ENCODE measurements around the gene MEOX2. TPM values are rescaled to one million over a fixed set of nuclear protein-coding genes. Genes with fewer than 3 reads are reported as not detected.

MEOX2 gene
- total RNA-seq, 4 donors from 2014 or later: 0.51 to 16.9 (median 5.7) TPM

DNA sequence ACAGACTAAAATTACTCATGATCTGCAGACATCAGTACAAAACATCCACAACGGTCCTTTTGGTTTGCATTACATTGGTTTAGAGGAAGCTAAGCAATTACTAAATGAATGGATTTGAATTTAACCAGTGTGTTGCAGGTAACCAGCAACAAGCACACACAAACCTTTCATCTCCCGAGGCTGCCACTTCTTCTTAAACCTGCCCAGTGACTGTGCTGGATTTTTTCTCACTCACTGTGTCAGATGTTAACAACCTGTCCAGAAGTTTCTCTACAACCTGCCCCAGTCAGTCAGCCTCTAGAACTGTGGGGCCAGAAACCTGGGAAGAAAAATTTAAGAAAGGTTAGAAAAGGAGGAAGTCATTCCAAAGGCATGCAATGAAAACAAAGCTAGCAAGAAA lies 2.4 kb upstream of the MEOX2 start:
- H3K9me3 ChIP-seq: no peaks in the 10 kb centered on the region
- H3K27ac ChIP-seq: peak overlapping the region in 1 of 2 donors; percentile 35
- intact Hi-C loops (cut with DNase I; ENCODE audit: low total_unique reads): no loop called here
- peaks cover 0 to 31% of the 10 kb centered on the region in 2 donors for H3K27me3 ChIP-seq
- TF ChIP-seq, protein P1, sequence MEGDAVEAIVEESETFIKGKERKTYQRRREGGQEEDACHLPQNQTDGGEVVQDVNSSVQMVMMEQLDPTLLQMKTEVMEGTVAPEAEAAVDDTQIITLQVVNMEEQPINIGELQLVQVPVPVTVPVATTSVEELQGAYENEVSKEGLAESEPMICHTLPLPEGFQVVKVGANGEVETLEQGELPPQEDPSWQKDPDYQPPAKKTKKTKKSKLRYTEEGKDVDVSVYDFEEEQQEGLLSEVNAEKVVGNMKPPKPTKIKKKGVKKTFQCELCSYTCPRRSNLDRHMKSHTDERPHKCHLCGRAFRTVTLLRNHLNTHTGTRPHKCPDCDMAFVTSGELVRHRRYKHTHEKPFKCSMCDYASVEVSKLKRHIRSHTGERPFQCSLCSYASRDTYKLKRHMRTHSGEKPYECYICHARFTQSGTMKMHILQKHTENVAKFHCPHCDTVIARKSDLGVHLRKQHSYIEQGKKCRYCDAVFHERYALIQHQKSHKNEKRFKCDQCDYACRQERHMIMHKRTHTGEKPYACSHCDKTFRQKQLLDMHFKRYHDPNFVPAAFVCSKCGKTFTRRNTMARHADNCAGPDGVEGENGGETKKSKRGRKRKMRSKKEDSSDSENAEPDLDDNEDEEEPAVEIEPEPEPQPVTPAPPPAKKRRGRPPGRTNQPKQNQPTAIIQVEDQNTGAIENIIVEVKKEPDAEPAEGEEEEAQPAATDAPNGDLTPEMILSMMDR (IDR thresholded peaks at IDR 0.05): no peak
- TF ChIP-seq POLR2A (IDR thresholded peaks at IDR 0.05): no peak
- H3K4me1 ChIP-seq: no peaks in the 10 kb centered on the region
- H3K36me3 ChIP-seq: no peaks in the 10 kb centered on the region
- H3K4me3 ChIP-seq: no peak overlapping the region
- DNase-seq: no peak

DNA sequence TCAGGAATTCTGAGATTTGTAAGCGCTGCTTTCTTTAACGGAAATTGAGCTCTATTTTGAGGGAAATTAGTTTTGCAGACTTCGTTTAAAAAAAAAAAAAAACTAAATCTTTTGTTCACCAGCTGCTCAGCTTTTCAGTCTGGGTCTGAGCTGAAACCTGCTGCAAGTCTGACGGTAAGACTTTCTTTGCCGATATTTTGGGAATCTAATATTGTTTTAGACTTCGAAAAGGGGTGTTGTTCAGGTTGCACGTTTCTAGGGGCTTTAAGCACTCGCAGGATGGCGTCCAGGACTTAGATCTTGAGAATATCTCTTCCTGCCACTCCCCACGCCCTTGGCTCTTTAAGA lies 1.8 kb upstream of the MEOX2 start:
- intact Hi-C loops (cut with DNase I; ENCODE audit: low total_unique reads): no loop called here
- Histone ChIP-seq H3K27me3 (peaks cover 0 to 31% of the 10 kb centered on the region in 2 donors), H3K4me1 (no peaks in the 10 kb centered on the region), H3K4me3 (no peak overlapping the region), H3K27ac (peak overlapping the region; percentile 35 to 85), H3K36me3 (no peaks in the 10 kb centered on the region), H3K9me3 (no peaks in the 10 kb centered on the region)
- no peak for DNase-seq
- TF ChIP-seq, protein P1 (IDR thresholded peaks at IDR 0.05): no peak
- no peak for TF ChIP-seq POLR2A (IDR thresholded peaks at IDR 0.05)

DNA sequence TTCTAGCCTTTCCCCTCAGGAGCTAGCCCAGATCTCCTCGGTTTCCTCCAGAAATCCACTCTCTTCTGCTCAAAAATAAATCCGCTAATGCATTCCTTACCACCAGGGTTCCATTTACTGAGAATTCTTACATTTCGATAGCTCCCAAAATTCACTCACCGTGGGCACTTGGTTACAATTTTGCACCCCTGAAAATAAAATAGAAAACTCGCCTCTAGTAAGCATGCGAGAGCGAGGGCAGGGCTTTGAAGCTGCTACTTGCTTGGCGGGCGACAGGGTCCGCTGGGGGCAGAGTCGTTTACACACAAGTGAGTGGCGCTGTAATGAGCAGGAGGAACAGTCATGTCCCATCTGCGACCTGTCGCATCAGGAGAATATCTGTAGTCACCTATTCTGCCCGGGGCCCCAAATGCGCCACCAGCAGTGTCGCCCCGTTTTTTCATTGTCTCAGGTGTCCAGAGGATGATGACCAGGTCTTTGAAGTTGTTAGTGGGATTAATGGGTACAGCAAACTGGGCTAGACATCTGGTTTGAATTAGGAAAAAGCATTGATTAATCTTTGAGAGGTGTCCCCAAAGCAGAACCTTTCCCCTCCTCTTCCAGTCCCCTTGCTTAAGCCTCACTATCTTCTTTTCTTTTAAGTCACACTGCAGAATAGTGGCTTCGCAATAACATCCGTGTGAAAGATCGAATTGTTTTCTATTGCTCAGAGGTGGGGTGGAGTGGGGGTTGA lies 1.2 kb upstream of the MEOX2 start:
- TF ChIP-seq, protein P1 (IDR thresholded peaks at IDR 0.05): no peak
- no peak for TF ChIP-seq POLR2A (IDR thresholded peaks at IDR 0.05)
- peak; percentile 18 to 27 for DNase-seq
- peak overlapping the region; percentile 85 to 86 for H3K27ac ChIP-seq
- no peaks in the 10 kb centered on the region for H3K36me3 ChIP-seq
- peaks cover 0 to 31% of the 10 kb centered on the region in 2 donors for H3K27me3 ChIP-seq
- peak overlapping the region in 1 of 2 donors; percentile 45 for H3K4me3 ChIP-seq
- intact Hi-C loops (cut with DNase I; ENCODE audit: low total_unique reads): no loop called here
- no peaks in the 10 kb centered on the region for H3K4me1 ChIP-seq
- H3K9me3 ChIP-seq: no peaks in the 10 kb centered on the region

DNA sequence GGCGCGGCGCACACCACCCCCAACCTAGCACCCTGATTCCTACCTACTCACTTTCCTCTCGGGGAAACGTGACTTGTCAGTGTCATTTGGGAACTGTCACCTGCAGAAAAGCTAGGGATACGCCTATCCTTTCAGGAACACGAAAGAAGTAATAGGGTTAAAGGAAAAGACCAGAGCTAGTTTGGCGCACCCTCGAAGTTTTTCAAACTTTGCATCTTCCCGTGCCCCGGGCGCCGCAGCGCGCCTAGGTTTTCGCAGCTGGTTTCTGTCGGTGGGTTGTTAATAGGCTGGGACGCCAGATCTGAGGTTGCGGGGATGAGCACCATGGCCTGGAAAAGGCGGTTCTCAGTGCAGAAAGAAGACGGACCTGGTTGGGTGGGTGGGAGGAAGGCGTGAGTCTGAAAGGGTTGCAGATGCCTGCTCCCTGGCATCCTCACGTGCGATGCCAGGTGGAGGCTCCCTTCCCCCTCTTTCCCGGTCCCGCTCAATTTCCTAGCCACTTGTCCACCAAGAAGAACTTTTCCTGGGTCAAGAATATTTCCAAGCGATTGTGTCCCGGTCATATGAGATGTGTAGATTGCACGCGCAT lies 568 bp upstream of the MEOX2 start:
- intact Hi-C loops (cut with DNase I; ENCODE audit: low total_unique reads): no loop called here
- peak in 1 of 2 donors; percentile 2 for TF ChIP-seq POLR2A (IDR thresholded peaks at IDR 0.05)
- TF ChIP-seq, protein P1 (IDR thresholded peaks at IDR 0.05): no peak
- no peaks in the 10 kb centered on the region for H3K4me1 ChIP-seq
- no peaks in the 10 kb centered on the region for H3K36me3 ChIP-seq
- H3K9me3 ChIP-seq: no peaks in the 10 kb centered on the region
- peak overlapping the region; percentile 85 to 86 for H3K27ac ChIP-seq
- H3K4me3 ChIP-seq: peak overlapping the region; percentile 45 to 53
- DNase-seq: peak in 1 of 2 donors; percentile 26
- H3K27me3 ChIP-seq: peaks cover 0 to 31% of the 10 kb centered on the region in 2 donors

Measured in uterus (tissue), 4 donors.